ENCODE data around the gene TAS2R40. TPM values are rescaled to one million over a fixed set of nuclear protein-coding genes. Genes with fewer than 3 reads are reported as not detected.

TAS2R40 gene
- total and polyA plus RNA-seq, 7 donors: not detected

- Histone ChIP-seq H3K4me3 (no peak overlapping the region), H3K4me1 (no peaks in the 10 kb centered on the region), H3K27ac (no peak overlapping the region), H3K27me3 (ENCODE audit: insufficient read depth in 3 of 3, low read length in 2 of 3) (no peaks in the 10 kb centered on the region), H3K9me3 (peaks cover 3% of the 10 kb centered on the region), H3K36me3 (ENCODE audit: insufficient read depth in 1 of 2, low read depth in 1 of 2) (no peaks in the 10 kb centered on the region)
- ATAC-seq (peak; percentile 81 to 93 (median 84)), DNase-seq (peak in 1 of 2 donors; percentile 31)
- TF ChIP-seq, protein P1, sequence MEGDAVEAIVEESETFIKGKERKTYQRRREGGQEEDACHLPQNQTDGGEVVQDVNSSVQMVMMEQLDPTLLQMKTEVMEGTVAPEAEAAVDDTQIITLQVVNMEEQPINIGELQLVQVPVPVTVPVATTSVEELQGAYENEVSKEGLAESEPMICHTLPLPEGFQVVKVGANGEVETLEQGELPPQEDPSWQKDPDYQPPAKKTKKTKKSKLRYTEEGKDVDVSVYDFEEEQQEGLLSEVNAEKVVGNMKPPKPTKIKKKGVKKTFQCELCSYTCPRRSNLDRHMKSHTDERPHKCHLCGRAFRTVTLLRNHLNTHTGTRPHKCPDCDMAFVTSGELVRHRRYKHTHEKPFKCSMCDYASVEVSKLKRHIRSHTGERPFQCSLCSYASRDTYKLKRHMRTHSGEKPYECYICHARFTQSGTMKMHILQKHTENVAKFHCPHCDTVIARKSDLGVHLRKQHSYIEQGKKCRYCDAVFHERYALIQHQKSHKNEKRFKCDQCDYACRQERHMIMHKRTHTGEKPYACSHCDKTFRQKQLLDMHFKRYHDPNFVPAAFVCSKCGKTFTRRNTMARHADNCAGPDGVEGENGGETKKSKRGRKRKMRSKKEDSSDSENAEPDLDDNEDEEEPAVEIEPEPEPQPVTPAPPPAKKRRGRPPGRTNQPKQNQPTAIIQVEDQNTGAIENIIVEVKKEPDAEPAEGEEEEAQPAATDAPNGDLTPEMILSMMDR (IDR thresholded peaks at IDR 0.05): peak; percentile 100
- intact Hi-C loops (cut with DNase I): loop anchor here (1.0 to 10.0 kb wide), 4 partner anchors 206 to 360 kb away; partner anchors contain the start of gene EPHB6 (in 2 of the 2)
- 15 to 19% (median 15%) methylated on average over 8 of the region's 8 CpGs for WGBS, 3 donors
Measured at GRCh38 chr7:143214789-143215679, 6.8 kb upstream of the TAS2R40 start.

GRCh38 chr7:143216151-143216550 lies 5.7 kb upstream of the TAS2R40 start:
- Histone ChIP-seq H3K9me3 (peaks cover 3% of the 10 kb centered on the region), H3K27me3 (ENCODE audit: insufficient read depth in 3 of 3, low read length in 2 of 3) (no peaks in the 10 kb centered on the region), H3K27ac (no peak overlapping the region), H3K4me3 (no peak overlapping the region), H3K36me3 (ENCODE audit: insufficient read depth in 1 of 2, low read depth in 1 of 2) (no peaks in the 10 kb centered on the region), H3K4me1 (no peaks in the 10 kb centered on the region)
- ATAC-seq (no peak), DNase-seq (no peak)
- intact Hi-C loops (cut with DNase I): loop anchor here in 1 of 2 donors (10.0 kb wide), 1 partner anchor 361 kb away; the partner anchor contains the start of gene EPHB6
- WGBS, 3 donors: 85 to 88% (median 87%) methylated on average over 6 of the region's 6 CpGs
- TF ChIP-seq, protein P1 (IDR thresholded peaks at IDR 0.05): no peak

DNA sequence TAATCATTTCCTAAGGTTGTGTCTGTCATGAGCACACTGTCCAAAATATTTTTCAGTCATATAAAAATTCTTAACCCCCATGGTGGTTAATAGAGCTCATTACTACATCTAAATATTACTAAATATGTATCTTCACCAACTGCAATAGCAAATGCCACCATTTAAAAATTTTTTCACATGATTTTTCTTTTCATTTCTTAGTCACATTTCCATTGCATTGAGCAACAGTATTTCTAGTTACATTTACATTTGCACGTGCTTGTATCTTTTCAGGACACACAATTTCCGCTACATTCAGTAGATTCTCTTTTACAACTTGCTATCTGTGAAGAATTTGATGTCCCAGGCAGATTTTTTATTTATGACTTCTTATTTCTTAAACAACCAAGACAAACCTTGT lies 5.2 kb upstream of the TAS2R40 start:
- Histone ChIP-seq H3K9me3 (peaks cover 2% of the 10 kb centered on the region), H3K27ac (no peak overlapping the region), H3K36me3 (ENCODE audit: insufficient read depth in 1 of 2, low read depth in 1 of 2) (no peaks in the 10 kb centered on the region), H3K27me3 (ENCODE audit: insufficient read depth in 3 of 3, low read length in 2 of 3) (no peaks in the 10 kb centered on the region), H3K4me3 (no peak overlapping the region), H3K4me1 (no peaks in the 10 kb centered on the region)
- no peak for ATAC-seq
- intact Hi-C loops (cut with DNase I): loop anchor here in 1 of 2 donors (10.0 kb wide), 1 partner anchor 362 kb away; the partner anchor contains the start of gene EPHB6
- TF ChIP-seq, protein P1 (IDR thresholded peaks at IDR 0.05): no peak
- WGBS, 3 donors: 88 to 97% (median 90%) methylated on average over 2 of the region's 2 CpGs
- DNase-seq: no peak

GRCh38 chr7:143217806-143218205 lies 4.0 kb upstream of the TAS2R40 start:
- ATAC-seq (no peak), DNase-seq (no peak)
- no peak overlapping the region for H3K4me3 ChIP-seq
- 48 to 77% (median 59%) methylated on average over 2 of the region's 2 CpGs for WGBS, 3 donors
- no peaks in the 10 kb centered on the region for H3K9me3 ChIP-seq
- H3K27ac ChIP-seq: no peak overlapping the region
- no peaks in the 10 kb centered on the region for H3K4me1 ChIP-seq
- no peaks in the 10 kb centered on the region for H3K27me3 ChIP-seq (ENCODE audit: insufficient read depth in 3 of 3, low read length in 2 of 3)
- TF ChIP-seq, protein P1 (IDR thresholded peaks at IDR 0.05): no peak
- H3K36me3 ChIP-seq (ENCODE audit: insufficient read depth in 1 of 2, low read depth in 1 of 2): no peaks in the 10 kb centered on the region
- intact Hi-C loops (cut with DNase I): loop anchor here in 1 of 2 donors (10.0 kb wide), 1 partner anchor 363 kb away; the partner anchor contains the start of gene EPHB6

Data from psoas muscle (tissue), 8 donors.